ENCODE data around the gene ACP2.

DNA sequence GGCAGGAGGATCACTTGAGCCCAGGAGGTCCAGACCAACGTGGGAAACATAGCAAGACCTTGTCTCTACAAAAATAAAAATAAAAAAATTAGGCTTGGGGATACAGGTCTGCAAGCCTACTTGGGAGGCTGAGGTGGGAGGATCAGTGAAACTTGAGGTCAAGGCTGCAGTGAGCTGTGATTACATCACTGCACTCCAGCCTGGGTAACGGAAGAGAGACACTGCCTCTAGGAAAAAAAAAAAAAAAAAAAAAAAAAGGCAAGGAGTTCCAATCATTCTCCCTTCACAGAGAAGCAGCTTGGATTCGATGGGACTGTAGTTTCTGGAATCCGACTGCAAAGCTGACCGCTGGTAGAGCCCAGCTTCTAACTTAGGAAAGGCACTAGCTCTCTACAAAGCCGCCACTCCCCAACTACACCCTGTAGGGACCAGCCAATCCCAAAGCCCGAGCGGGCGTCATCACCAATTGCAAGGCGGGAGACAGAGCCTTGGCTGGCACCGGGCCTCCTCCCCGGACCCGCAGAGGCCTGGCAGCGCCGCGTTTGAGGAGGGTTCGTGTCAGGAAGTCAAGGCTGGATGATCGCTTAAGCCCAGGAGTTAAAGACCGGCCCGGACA lies 34.6 kb downstream of the ACP2 start:
- TF ChIP-seq, protein P1, sequence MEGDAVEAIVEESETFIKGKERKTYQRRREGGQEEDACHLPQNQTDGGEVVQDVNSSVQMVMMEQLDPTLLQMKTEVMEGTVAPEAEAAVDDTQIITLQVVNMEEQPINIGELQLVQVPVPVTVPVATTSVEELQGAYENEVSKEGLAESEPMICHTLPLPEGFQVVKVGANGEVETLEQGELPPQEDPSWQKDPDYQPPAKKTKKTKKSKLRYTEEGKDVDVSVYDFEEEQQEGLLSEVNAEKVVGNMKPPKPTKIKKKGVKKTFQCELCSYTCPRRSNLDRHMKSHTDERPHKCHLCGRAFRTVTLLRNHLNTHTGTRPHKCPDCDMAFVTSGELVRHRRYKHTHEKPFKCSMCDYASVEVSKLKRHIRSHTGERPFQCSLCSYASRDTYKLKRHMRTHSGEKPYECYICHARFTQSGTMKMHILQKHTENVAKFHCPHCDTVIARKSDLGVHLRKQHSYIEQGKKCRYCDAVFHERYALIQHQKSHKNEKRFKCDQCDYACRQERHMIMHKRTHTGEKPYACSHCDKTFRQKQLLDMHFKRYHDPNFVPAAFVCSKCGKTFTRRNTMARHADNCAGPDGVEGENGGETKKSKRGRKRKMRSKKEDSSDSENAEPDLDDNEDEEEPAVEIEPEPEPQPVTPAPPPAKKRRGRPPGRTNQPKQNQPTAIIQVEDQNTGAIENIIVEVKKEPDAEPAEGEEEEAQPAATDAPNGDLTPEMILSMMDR (IDR thresholded peaks at IDR 0.05), result no peak
- TF ChIP-seq, protein P2, sequence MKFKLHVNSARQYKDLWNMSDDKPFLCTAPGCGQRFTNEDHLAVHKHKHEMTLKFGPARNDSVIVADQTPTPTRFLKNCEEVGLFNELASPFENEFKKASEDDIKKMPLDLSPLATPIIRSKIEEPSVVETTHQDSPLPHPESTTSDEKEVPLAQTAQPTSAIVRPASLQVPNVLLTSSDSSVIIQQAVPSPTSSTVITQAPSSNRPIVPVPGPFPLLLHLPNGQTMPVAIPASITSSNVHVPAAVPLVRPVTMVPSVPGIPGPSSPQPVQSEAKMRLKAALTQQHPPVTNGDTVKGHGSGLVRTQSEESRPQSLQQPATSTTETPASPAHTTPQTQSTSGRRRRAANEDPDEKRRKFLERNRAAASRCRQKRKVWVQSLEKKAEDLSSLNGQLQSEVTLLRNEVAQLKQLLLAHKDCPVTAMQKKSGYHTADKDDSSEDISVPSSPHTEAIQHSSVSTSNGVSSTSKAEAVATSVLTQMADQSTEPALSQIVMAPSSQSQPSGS (CRISPR knock-in tag; IDR thresholded peaks at IDR 0.05; ENCODE audit: borderline replicate concordance, low read depth), result no peak
- no peak for TF ChIP-seq CBFB (CRISPR knock-in tag; IDR thresholded peaks at IDR 0.05; ENCODE audit: low read depth)
- no peak for TF ChIP-seq ELF4 (CRISPR knock-in tag; IDR thresholded peaks at IDR 0.05; ENCODE audit: low read depth)
- TF ChIP-seq ESRRA (CRISPR knock-in tag; IDR thresholded peaks at IDR 0.05; ENCODE audit: borderline replicate concordance), result no peak
- no peak for TF ChIP-seq NFE2L1 (CRISPR knock-in tag; IDR thresholded peaks at IDR 0.05)
- no peak for TF ChIP-seq ZNF671 (CRISPR knock-in tag; IDR thresholded peaks at IDR 0.05)
- TF ChIP-seq, protein P3, sequence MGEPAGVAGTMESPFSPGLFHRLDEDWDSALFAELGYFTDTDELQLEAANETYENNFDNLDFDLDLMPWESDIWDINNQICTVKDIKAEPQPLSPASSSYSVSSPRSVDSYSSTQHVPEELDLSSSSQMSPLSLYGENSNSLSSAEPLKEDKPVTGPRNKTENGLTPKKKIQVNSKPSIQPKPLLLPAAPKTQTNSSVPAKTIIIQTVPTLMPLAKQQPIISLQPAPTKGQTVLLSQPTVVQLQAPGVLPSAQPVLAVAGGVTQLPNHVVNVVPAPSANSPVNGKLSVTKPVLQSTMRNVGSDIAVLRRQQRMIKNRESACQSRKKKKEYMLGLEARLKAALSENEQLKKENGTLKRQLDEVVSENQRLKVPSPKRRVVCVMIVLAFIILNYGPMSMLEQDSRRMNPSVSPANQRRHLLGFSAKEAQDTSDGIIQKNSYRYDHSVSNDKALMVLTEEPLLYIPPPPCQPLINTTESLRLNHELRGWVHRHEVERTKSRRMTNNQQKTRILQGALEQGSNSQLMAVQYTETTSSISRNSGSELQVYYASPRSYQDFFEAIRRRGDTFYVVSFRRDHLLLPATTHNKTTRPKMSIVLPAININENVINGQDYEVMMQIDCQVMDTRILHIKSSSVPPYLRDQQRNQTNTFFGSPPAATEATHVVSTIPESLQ (CRISPR knock-in tag; IDR thresholded peaks at IDR 0.05), result no peak
- TF ChIP-seq, protein P4, sequence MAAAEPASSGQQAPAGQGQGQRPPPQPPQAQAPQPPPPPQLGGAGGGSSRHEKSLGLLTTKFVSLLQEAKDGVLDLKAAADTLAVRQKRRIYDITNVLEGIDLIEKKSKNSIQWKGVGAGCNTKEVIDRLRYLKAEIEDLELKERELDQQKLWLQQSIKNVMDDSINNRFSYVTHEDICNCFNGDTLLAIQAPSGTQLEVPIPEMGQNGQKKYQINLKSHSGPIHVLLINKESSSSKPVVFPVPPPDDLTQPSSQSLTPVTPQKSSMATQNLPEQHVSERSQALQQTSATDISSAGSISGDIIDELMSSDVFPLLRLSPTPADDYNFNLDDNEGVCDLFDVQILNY (CRISPR knock-in tag; IDR thresholded peaks at IDR 0.05), result no peak
- no peak for TF ChIP-seq ZNF423 (CRISPR knock-in tag; IDR thresholded peaks at IDR 0.05)
- no peak for TF ChIP-seq SP1 (CRISPR knock-in tag; conservative IDR thresholded peaks at IDR 0.05)
- TF ChIP-seq, protein P5, sequence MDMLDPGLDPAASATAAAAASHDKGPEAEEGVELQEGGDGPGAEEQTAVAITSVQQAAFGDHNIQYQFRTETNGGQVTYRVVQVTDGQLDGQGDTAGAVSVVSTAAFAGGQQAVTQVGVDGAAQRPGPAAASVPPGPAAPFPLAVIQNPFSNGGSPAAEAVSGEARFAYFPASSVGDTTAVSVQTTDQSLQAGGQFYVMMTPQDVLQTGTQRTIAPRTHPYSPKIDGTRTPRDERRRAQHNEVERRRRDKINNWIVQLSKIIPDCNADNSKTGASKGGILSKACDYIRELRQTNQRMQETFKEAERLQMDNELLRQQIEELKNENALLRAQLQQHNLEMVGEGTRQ (CRISPR knock-in tag; IDR thresholded peaks at IDR 0.05), result no peak
- no peak for TF ChIP-seq ZNF396 (CRISPR knock-in tag; IDR thresholded peaks at IDR 0.05; ENCODE audit: borderline replicate concordance)
- no peak for TF ChIP-seq JUN (CRISPR knock-in tag; IDR thresholded peaks at IDR 0.05)
